Kidney epithelial cell (primary cell): ENCODE measurements around the gene WASHC4. TPM values are rescaled to one million over a fixed set of nuclear protein-coding genes. Genes with fewer than 3 reads are reported as not detected.

Source experiments
- DNase-seq: peaks from one replicate; pipeline ENCODE4 v3.0.0-alpha.2; 2010; ENCODE audit warnings: low read depth
- H3K27me3 ChIP-seq: 2 replicates; pipeline ENCODE4 v1.6.0; 2011; ENCODE audit warnings: low read length; ENCODE audit not compliant: control insufficient read depth, insufficient read depth
- H3K36me3 ChIP-seq: 2 replicates; pipeline ENCODE4 v1.5.1; 2011; ENCODE audit warnings: low read length; ENCODE audit not compliant: control insufficient read depth, insufficient read depth
- H3K4me3 ChIP-seq: 2 replicates; pipeline ENCODE4 v1.5.1; 2011; ENCODE audit warnings: low read depth, mild to moderate bottlenecking, control low read depth, low read length
- total RNA-seq: library from RNA; depleted of rRNA; stranded (reverse); fragments of >200 nt; gene quantifications from 2 replicates; pipeline ENCODE4 v1.2.3, GENCODE V29; 2015
- TF ChIP-seq, protein P1 (sequence below): IDR thresholded peaks from 2 replicates; pipeline ENCODE4 v1.5.1; 2011; ENCODE audit warnings: mild to moderate bottlenecking, moderate library complexity, low read length, control low read depth, inconsistent platforms; ENCODE audit not compliant: insufficient read depth, poor library complexity, severe bottlenecking

The WASHC4 gene
- total RNA-seq, 1 donor from 2014 or later = 61.4 TPM

DNA sequence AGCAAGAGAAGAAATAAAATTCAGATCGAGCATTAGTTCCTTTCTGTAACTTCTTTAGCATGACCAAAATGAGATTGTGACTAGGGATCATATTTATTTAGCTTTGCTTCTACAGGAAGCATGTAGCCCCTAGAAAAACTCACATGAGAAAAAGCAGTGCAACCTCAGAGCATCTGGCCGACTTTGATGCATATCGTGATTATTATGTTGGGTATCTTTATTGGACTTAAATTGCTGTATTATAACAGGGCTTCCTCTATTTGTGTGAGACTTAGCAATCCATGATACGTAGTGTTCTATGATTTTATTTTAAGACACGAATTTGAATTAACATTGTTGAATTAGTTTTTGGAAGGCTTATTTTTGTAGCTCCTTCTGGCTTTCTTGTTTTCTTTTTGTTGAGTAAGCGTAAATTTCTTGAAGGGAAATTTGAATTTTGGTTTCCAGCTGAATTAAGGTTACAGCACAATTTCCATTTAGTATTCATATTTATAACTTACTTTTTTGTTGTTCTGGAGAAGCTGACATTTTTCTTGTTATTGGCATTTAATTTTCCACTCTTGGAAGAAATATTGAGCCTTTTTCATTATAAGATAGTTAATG lies 33.9 kb downstream of the WASHC4 start:
- TF ChIP-seq, protein P1, sequence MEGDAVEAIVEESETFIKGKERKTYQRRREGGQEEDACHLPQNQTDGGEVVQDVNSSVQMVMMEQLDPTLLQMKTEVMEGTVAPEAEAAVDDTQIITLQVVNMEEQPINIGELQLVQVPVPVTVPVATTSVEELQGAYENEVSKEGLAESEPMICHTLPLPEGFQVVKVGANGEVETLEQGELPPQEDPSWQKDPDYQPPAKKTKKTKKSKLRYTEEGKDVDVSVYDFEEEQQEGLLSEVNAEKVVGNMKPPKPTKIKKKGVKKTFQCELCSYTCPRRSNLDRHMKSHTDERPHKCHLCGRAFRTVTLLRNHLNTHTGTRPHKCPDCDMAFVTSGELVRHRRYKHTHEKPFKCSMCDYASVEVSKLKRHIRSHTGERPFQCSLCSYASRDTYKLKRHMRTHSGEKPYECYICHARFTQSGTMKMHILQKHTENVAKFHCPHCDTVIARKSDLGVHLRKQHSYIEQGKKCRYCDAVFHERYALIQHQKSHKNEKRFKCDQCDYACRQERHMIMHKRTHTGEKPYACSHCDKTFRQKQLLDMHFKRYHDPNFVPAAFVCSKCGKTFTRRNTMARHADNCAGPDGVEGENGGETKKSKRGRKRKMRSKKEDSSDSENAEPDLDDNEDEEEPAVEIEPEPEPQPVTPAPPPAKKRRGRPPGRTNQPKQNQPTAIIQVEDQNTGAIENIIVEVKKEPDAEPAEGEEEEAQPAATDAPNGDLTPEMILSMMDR = no peak
- no peaks in the 10 kb centered on the region for H3K27me3 ChIP-seq
- DNase-seq = no peak
- H3K36me3 ChIP-seq = no peaks in the 10 kb centered on the region
- no peak overlapping the region for H3K4me3 ChIP-seq

DNA sequence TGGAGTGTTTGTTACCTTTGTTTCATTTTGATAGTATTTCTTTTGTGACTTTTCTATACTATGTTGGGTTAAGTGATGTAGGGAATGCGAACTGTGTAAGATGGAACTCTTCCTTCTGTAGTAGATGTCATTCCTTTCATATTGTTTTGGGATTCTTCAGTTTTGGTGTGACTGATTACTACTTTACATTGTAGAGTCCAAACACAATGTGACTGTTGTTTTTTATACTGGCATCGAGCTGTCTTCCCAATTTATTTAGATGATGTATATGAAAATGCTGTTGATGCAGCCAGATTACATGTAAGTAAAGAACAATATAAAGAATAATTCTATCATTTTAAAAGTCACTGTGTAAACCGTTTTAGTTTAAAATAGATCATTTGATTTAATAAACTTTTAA lies 34.7 kb downstream of the WASHC4 start:
- no peak for DNase-seq
- TF ChIP-seq, protein P1 = no peak
- Histone ChIP-seq H3K27me3 (no peaks in the 10 kb centered on the region), H3K36me3 (no peaks in the 10 kb centered on the region), H3K4me3 (no peak overlapping the region)

DNA sequence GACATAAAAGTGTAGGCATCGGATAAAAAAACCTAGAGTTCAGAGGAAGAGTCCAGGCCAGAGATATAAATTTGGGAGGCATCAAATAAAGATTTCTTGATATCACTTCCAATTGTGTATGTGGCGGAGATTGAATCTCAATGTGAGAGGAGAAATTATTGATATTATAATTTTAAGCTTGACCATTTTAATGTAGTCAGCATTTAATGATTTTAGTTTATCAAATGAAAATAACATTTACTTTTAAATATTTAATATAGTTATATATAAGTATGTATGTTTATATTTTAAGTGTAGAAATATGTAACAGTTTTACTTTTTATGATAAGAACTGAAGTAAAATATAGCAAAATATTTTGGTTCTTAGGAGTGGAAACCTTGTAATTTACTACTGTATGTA lies 48.7 kb downstream of the WASHC4 start:
- Histone ChIP-seq H3K4me3 (no peak overlapping the region), H3K36me3 (no peaks in the 10 kb centered on the region), H3K27me3 (no peaks in the 10 kb centered on the region)
- no peak for DNase-seq
- TF ChIP-seq, protein P1 = no peak

DNA sequence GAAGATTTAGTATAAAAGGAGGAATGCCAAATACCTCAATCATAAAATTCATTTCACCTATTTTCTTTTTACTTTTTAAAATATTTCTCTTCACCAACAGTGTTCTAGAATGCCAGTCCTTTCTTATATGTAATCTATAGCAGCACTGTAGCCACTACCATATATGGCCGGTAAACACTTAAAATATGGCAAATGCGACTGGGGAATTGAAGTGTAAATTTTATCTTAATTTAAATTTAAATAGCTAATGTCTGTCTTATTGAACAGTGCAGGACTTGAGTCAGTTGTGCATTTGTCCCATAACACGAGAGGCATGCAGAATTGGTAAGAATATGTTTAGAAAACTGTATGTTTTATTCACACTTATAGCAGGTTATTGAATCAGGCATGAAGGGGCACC lies 50.1 kb downstream of the WASHC4 start:
- DNase-seq = no peak
- no peaks in the 10 kb centered on the region for H3K36me3 ChIP-seq
- TF ChIP-seq, protein P1 = no peak
- no peak overlapping the region for H3K4me3 ChIP-seq
- no peaks in the 10 kb centered on the region for H3K27me3 ChIP-seq

DNA sequence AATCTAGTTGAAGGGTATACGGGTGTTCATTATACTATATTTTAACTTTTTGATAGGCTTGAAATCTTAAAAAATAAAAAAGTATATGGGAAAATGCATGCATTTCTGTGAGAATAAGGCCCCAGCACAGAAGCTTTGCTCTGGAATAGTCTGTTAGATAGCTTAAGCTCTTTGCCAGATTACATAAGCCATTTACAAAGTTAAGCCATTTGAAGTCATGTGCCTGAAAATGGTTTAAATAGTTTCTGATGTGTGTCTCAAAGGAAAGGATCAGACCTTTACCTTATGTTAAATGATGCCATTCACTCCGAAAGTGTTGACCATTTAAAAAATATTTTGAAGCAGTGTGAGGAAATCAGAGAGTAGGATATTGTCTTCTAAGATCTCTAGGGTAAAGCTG lies 51.3 kb downstream of the WASHC4 start:
- Histone ChIP-seq H3K36me3 (no peaks in the 10 kb centered on the region), H3K4me3 (no peak overlapping the region), H3K27me3 (no peaks in the 10 kb centered on the region)
- TF ChIP-seq, protein P1 = no peak
- no peak for DNase-seq

DNA sequence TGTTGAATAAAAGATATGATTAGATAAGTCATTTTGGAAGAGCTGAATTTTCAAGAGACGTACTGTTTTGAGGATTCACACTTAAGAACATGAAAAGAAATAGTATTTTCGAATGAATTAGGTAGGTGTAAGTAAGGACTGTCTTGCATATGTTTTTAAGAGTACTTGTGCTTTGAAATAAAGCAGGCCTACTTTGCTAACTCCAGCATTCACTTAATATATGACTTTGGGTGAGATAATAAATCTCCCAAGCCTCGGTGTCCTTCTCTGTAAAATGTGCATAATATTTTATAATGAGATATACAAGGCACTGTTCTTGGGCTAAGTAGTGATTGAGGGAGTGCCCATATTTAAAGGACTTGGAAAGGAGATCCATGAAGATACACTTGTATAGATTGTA lies 54.6 kb downstream of the WASHC4 start:
- no peak overlapping the region for H3K4me3 ChIP-seq
- TF ChIP-seq, protein P1 = no peak
- no peaks in the 10 kb centered on the region for H3K27me3 ChIP-seq
- H3K36me3 ChIP-seq = peaks cover 1% of the 10 kb centered on the region
- DNase-seq = no peak
